ENCODE results near the gene PCDHB4.
"Not testable (repeated sequence)": the region's sequence is repeated elsewhere in the genome, so short reads cannot be mapped to it uniquely, and the experiment has no call there.

Gene PCDHB4

GRCh38 chr5:141172381-141173204 lies 51.0 kb downstream of the PCDHB4 start, which contains the start of gene PCDHB7:
Gene PCDHB7 (plus strand): TSS chr5:141172644. CDS start chr5:141172836, 192 bp downstream.
- H3K27ac ChIP-seq (ENCODE audit: low read depth, low read length), result no peak within 1 kb of the TSS
- H3K9ac ChIP-seq (ENCODE audit: low read length in 5 of 5), result no peak within 1 kb of the TSS
- peaks cover 7 to 30% (median 20%) of the 10 kb centered on the region in 5 donors for H3K9me3 ChIP-seq (ENCODE audit: control insufficient read depth in 5 of 5, low read length in 5 of 5)
- H3K27me3 ChIP-seq (ENCODE audit: control insufficient read depth in 5 of 5, insufficient read depth in 4 of 5, low read length in 5 of 5), result peaks cover 0 to 14% (median 7%) of the 10 kb centered on the region in 5 donors
- H3K36me3 ChIP-seq (ENCODE audit: control insufficient read depth in 5 of 5, insufficient read depth in 5 of 5, low read length in 5 of 5), result no peaks in the 10 kb centered on the region
- no peaks in the 10 kb centered on the region for H3K4me1 ChIP-seq (ENCODE audit: control insufficient read depth in 5 of 5, insufficient read depth in 5 of 5, low read length in 5 of 5)
- H3K4me3 ChIP-seq (ENCODE audit: low read depth in 1 of 5, low read length in 5 of 5), result peak within 1 kb of the TSS; percentile 18 to 52 (median 42)

GRCh38 chr5:141174291-141175104 lies 52.9 kb downstream of the PCDHB4 start:
- Histone ChIP-seq H3K9me3 (ENCODE audit: control insufficient read depth in 5 of 5, low read length in 5 of 5) (peaks cover 15 to 43% (median 27%) of the 10 kb centered on the region in 5 donors), H3K27me3 (ENCODE audit: control insufficient read depth in 5 of 5, insufficient read depth in 4 of 5, low read length in 5 of 5) (peaks cover 0 to 22% (median 10%) of the 10 kb centered on the region in 5 donors)
- not testable (repeated sequence) for H3K4me3 ChIP-seq (ENCODE audit: low read depth in 1 of 5, low read length in 5 of 5); H3K9ac ChIP-seq (ENCODE audit: low read length in 5 of 5); H3K4me1 ChIP-seq (ENCODE audit: control insufficient read depth in 5 of 5, insufficient read depth in 5 of 5, low read length in 5 of 5); H3K27ac ChIP-seq (ENCODE audit: low read depth, low read length); H3K36me3 ChIP-seq (ENCODE audit: control insufficient read depth in 5 of 5, insufficient read depth in 5 of 5, low read length in 5 of 5)

Data from subcutaneous abdominal adipose tissue (tissue), 5 donors.